ENCODE results near the gene CSHL1.
"Not testable (repeated sequence)": the region's sequence is repeated elsewhere in the genome, so short reads cannot be mapped to it uniquely, and the experiment has no call there.

GRCh38 chr17:63894821-63895220 is 16.2 kb downstream of the CSHL1 start:
- TF ChIP-seq POLR2AphosphoS5 (IDR thresholded peaks at IDR 0.05; ENCODE audit: control insufficient read depth, insufficient read depth, low read depth, low read length); RNF2 (IDR thresholded peaks at IDR 0.05); ZBTB11 (CRISPR knock-in tag; IDR thresholded peaks at IDR 0.05); POLR2A (conservative IDR thresholded peaks at IDR 0.05); TFAM (CRISPR knock-in tag; conservative IDR thresholded peaks at IDR 0.05); TEAD4 (IDR thresholded peaks at IDR 0.05; ENCODE audit: low read length); TEAD4 (CRISPR knock-in tag; IDR thresholded peaks at IDR 0.05; ENCODE audit: borderline replicate concordance); TRIM28 (IDR thresholded peaks at IDR 0.05); HDAC1 (IDR thresholded peaks at IDR 0.05); ARID3B (CRISPR knock-in tag; IDR thresholded peaks at IDR 0.05; ENCODE audit: borderline replicate concordance); ETV6 (IDR thresholded peaks at IDR 0.05; ENCODE audit: borderline replicate concordance in 1 of 2, low read depth in 2 of 2, low read length in 1 of 2); ETV6 (CRISPR knock-in tag; IDR thresholded peaks at IDR 0.05; ENCODE audit: borderline replicate concordance); KDM1A (IDR thresholded peaks at IDR 0.05): not testable (repeated sequence)
- TF ChIP-seq, protein P1, sequence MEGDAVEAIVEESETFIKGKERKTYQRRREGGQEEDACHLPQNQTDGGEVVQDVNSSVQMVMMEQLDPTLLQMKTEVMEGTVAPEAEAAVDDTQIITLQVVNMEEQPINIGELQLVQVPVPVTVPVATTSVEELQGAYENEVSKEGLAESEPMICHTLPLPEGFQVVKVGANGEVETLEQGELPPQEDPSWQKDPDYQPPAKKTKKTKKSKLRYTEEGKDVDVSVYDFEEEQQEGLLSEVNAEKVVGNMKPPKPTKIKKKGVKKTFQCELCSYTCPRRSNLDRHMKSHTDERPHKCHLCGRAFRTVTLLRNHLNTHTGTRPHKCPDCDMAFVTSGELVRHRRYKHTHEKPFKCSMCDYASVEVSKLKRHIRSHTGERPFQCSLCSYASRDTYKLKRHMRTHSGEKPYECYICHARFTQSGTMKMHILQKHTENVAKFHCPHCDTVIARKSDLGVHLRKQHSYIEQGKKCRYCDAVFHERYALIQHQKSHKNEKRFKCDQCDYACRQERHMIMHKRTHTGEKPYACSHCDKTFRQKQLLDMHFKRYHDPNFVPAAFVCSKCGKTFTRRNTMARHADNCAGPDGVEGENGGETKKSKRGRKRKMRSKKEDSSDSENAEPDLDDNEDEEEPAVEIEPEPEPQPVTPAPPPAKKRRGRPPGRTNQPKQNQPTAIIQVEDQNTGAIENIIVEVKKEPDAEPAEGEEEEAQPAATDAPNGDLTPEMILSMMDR (IDR thresholded peaks at IDR 0.05 in 2 of 3, conservative IDR thresholded peaks at IDR 0.05 in 1 of 3; ENCODE audit: insufficient read depth in 2 of 3, low read depth in 1 of 3, low read length in 3 of 3): not testable (repeated sequence)

All from K562 (cell line).